HG03095 (cell line): ENCODE results near the gene PRKCE.

Experiments used
- ATAC-seq: cut with Tn5 transposase; IDR thresholded peaks from one replicate; pipeline ENCODE4 v1.9.1; 2021; ENCODE audit warnings: moderate library complexity; ENCODE audit not compliant: unreplicated experiment

The PRKCE gene

DNA sequence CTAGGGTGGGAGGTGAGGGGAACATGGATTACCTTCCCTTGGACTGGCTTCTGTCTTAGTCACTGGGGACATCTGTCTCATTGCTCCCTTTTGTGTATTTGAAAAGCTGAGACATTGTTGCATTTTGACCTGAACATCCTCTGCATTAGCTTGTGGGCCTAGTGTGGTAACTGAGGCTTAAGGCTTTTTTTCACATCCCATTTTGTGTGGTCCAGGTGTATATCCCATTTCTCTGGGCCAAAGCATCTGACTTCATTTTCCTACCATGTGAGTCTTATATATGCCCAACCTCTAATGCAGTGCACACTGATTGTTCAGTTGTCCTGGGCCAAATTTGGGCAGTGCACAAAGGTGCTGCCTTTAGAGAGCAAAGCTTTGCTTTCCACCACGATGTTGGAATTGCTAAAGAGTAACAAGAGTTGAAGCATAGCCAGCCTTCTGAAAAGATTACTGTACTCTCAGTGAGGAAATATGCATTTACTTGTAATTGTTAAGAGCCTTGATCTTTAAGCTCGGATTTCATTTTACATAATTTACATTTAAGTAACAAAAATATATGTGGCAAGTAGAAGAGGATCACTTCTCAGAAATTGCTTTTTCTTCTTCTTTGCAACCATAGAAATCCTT, 13.3 kb downstream of the PRKCE start:
- ATAC-seq, result peak; percentile 52

- no peak for ATAC-seq
Observed at GRCh38 chr2:45668509-45668908, 17.0 kb downstream of the PRKCE start.

- no peak for ATAC-seq
Observed at GRCh38 chr2:45669032-45669486, 17.6 kb downstream of the PRKCE start.

DNA sequence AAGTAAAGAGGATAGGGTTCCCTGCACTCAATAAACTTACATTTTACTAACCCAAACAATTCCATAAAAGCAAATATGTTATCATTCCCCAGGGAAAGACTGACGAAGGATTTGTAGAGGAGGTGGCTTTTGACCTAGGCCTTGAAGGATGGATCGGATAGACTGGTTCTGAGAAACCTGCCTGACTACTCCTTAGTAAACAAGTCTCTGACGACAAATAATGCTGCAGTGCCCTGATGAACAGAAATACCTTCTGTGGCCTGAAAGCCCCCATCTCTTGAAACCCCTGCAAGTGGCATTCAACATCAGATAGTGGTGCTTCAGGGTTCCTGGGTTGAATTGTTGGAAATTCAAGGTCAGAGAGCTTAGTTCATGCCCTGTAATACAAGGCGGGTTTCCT, 19.2 kb downstream of the PRKCE start:
- no peak for ATAC-seq

DNA sequence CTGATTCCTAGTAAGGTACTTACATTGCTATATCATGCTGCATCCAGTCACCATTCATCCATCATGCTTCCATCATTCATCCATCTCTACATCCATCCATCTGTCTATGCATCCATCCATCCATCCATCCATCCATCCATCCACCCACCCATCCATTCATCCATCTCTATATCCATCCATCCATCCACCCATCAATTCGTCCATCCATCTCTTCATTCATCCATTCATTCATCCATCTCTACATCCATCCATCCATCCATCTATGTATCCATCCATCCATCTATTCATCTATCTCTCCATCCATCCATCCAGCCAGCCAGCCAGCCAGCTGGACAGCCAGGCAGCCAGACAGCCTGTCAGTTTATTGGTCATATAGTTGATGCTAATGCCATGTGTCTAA, 20.7 kb downstream of the PRKCE start:
- no peak for ATAC-seq

DNA sequence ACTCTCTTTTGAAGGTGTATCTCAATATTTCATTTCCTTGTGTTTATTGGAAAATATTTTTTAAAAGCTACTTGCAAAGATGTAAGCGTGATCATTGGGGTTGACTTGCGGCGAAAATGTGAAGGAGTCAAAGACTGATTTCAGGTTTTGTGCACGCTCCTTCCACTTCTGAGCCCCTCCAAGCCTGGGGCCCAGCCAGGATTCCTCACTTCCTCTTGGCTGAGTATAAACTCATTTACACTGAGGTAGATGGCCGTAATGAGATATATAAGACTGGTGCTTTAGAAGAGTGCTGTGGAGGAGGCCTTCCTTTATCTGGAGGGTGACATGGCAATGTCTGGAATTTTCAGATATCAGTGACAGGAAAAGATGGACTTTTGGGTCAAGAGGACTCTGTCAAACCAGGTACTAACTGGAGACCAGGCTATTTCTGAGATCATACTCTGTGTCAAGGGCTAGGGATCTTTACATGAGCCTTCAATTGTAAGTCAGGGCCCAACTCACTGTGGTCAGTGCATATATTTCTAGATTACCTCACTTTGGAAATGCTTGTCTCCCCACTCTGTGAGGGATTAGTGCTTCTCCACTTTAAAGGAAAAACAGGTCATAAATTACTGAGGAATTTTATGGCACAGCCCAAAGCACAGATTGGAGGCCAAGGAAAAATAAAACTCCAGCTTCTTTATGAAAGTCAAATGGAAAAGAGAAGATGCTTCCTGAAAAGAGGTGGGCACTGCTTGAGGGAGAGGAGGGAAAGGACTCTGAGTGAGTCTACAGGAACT, 22.8 kb downstream of the PRKCE start:
- ATAC-seq, result no peak

DNA sequence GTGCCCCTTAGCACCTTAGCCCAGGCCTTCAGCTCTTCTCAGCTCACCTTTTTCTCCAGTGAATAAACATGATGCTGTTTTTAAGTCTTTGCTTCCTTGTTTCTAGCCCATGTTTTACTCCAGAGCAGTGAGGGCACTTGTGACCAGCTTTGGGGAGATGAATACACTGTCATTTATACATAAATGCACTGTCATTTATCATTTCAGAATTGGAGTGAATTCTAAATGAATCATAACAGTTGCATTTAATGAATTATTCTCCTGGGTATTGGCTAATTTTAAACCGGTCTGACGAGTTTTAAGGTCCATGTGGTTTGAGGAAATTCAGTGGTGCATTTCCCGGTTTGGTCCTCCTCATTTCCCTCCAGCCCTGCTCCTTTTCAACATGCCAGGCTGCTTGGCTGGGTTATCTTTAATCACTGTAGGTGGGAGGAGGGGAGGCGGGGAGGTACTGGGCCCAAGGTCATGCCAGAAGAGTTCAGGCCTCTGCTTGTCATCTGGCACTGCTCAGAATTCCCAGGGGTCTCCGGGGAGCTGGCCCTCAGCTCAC, 23.9 kb downstream of the PRKCE start:
- ATAC-seq, result no peak

GRCh38 chr2:45676088-45676487, 24.6 kb downstream of the PRKCE start:
- no peak for ATAC-seq

DNA sequence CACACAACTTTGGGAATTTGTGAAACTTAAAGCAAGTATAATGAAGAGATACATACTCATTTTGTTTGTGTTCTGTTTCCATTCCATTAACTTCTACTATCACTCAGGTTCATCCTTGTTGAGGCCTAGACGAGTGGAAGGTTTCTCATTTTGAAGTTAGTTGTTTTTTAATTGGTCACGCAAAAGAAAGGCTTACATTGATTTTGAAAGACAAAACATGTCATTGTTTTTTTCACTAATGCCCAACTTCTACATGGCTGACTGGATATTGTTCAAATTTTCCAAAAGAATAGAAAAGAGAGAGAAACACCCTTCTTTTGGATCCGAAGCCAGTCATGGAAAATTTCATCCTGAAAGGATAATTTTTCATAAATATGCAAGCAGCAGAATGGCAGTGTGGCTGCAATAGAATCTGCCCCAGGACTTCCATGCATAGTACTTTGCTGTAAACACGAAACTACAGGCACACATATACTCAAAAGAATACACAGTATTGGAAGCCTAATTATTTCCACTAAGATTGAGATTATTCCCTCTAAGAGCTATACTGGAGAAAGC, 27.4 kb downstream of the PRKCE start:
- no peak for ATAC-seq

- no peak for ATAC-seq
Observed at GRCh38 chr2:45680351-45680967, 29.0 kb downstream of the PRKCE start.

DNA sequence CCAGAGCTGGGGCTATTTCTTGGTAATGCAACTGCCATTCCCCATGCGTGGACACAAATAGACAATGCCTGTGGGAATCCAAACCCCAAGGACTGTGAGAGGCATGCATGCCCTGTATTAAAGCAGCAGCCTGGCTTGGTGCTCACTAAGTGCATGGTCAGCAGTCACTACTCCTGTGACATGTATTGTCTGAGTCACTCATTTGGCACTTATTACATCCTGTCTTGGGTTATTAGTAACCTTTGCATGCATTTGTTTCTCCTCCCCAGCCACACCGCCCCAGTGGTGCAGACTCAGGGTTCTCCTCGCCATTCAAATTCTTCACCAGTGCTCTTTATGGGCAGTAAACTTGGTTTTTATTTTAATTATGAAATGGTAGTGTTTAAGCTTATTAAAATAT, 30.2 kb downstream of the PRKCE start:
- ATAC-seq, result no peak

- ATAC-seq, result no peak
Observed at GRCh38 chr2:45683292-45683691, 31.8 kb downstream of the PRKCE start.

DNA sequence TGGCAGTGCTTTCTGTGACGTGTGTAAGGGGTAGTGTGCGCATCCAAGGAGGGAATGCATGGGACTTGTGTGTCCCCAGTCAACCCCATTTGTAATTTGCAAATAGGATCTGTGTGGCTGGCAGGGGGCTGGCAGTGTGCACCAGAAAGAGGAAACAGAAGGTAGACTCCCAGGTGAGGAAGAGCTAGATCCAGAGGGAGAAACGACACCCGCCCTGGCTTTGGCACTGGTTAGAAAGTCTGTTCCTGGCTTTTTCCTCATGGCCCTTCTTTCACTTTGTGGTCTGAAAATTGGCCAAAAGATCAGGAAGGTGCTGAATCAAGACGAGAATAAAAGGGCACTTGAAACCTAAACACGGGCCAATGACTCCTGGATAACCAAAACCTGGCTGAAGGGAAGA, 33.3 kb downstream of the PRKCE start:
- no peak for ATAC-seq

GRCh38 chr2:45685260-45685659, 33.8 kb downstream of the PRKCE start:
- ATAC-seq, result no peak

DNA sequence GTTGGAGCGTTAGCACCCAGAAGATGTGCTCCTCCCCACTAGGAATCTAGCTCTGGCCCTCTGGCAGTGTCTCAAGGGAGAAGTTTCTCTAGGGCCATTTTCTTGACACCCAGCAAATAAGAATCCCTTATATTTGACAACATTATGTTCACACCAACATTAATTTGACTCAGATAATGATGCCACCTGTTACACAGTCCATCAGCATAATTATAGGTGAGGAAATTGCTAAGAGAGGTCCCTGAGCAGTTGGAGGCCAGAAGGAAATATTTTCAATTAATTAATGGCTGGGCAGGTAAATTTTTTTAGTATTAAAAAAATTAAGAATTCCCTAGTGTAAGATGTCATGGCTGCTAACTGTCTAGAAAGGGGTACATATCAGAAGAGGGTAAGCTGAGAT, 36.5 kb downstream of the PRKCE start:
- ATAC-seq, result no peak

GRCh38 chr2:45688479-45689298, 37.2 kb downstream of the PRKCE start:
- no peak for ATAC-seq

GRCh38 chr2:45690231-45690630, 38.8 kb downstream of the PRKCE start:
- ATAC-seq, result no peak

- peak; percentile 59 for ATAC-seq
Observed at GRCh38 chr2:45691171-45691999, 39.9 kb downstream of the PRKCE start.

GRCh38 chr2:45692566-45692965, 41.1 kb downstream of the PRKCE start:
- no peak for ATAC-seq

- ATAC-seq, result peak; percentile 48
Observed at GRCh38 chr2:45695480-45696007, 44.1 kb downstream of the PRKCE start.
